ENCODE data around the gene MACF1. TPM values are rescaled to one million over a fixed set of nuclear protein-coding genes. Genes with fewer than 3 reads are reported as not detected.

MACF1 gene
- total RNA-seq, 1 experiment from 2014 or later: 190 TPM

DNA sequence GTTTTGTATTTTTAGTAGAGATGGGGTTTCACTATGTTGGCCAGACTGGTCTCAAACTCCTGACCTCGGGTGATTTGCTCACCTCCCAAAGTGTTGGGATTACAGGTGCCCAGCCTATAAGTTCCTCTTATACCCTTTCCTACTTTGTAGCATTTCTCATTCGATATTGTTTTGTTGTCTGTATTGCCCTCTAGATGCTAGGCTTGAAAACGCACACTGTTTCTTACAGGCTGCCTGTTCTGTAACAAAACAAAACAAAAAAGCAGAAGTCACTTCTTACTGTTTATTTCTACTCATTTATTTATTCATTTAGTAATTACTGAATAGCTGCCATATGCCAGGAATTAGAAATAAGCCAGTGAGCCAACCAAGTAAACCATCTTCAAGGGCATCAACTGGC is 150.1 kb downstream of the MACF1 start:
- H4K8ac ChIP-seq (replicated peaks; ENCODE audit: insufficient read length, low read depth, low read length): no peak overlapping the region
- H2BK120ac ChIP-seq (ENCODE audit: low read depth, low read length, poor library complexity, severe bottlenecking): no peak overlapping the region
- no peaks in the 10 kb centered on the region for H3K27me3 Mint-ChIP-seq (ENCODE audit: low read depth)
- no peak overlapping the region for H3K27ac Mint-ChIP-seq
- H3K4me1 Mint-ChIP-seq: no peaks in the 10 kb centered on the region
- no peak overlapping the region for H3K4me2 ChIP-seq (ENCODE audit: insufficient read depth, insufficient read length, low read length)
- WGBS (ENCODE audit: extremely low coverage, insufficient read length, low lambda C conversion rate): no CpG with 5 or more reads among the region's 3 CpGs
- H2BK12ac ChIP-seq (ENCODE audit: insufficient read length, low read depth, low read length): no peak overlapping the region
- peaks cover 33 to 85% (median 69%) of the 10 kb centered on the region in 3 experiments; a peak in 6 of 7 replicates for H3K36me3 Mint-ChIP-seq (ENCODE audit: insufficient read depth in 1 of 3, low read depth in 3 of 3)
- no peaks in the 10 kb centered on the region for H4K20me1 ChIP-seq (ENCODE audit: control insufficient read depth, insufficient read depth, insufficient read length)
- H2BK15ac ChIP-seq (ENCODE audit: low read depth, low read length): no peak overlapping the region
- no peak overlapping the region for H3K23ac ChIP-seq (ENCODE audit: insufficient read length, low read depth, low read length)
- no peak overlapping the region for H3T11ph ChIP-seq (ENCODE audit: low read length)
- no peak overlapping the region for H3K4me3 Mint-ChIP-seq
- H3K9ac ChIP-seq (ENCODE audit: extremely low read depth, insufficient read length, low read length): no peak overlapping the region
- TF ChIP-seq CTCF (conservative IDR thresholded peaks at IDR 0.05): no peak
- no peaks in the 10 kb centered on the region for H3K79me2 ChIP-seq (ENCODE audit: insufficient read depth, low read length)
- H4K91ac ChIP-seq (ENCODE audit: insufficient read length, low read depth, low read length): no peak overlapping the region
- no peak overlapping the region for H2AFZ ChIP-seq (ENCODE audit: low read length)
- no peaks in the 10 kb centered on the region for H3K27me3 ChIP-seq (ENCODE audit: insufficient read depth, low read length)
- no peak overlapping the region for H4K5ac ChIP-seq (ENCODE audit: insufficient read length, low read depth, low read length)
- H2BK5ac ChIP-seq (ENCODE audit: insufficient read length, low read length): no peak overlapping the region
- no peak overlapping the region for H2BK20ac ChIP-seq (ENCODE audit: low read depth, low read length, poor library complexity, severe bottlenecking)
- H3K9me3 Mint-ChIP-seq: no peaks in the 10 kb centered on the region
- no peaks in the 10 kb centered on the region for H3K9me3 ChIP-seq (ENCODE audit: control insufficient read depth, low read depth, low read length)
- H3K23me2 ChIP-seq (ENCODE audit: insufficient read length, low read depth, low read length, poor library complexity, severe bottlenecking): no peaks in the 10 kb centered on the region
- H3K56ac ChIP-seq (ENCODE audit: insufficient read length, low read depth, low read length): no peak overlapping the region
- H3K14ac ChIP-seq (ENCODE audit: insufficient read depth, low read length): no peak overlapping the region
- H3K18ac ChIP-seq (ENCODE audit: insufficient read length, low read depth, low read length): no peak overlapping the region
- H3K79me1 ChIP-seq (ENCODE audit: insufficient read depth, low read depth, low read length, poor library complexity, severe bottlenecking): no peaks in the 10 kb centered on the region
- no peak overlapping the region for H2AK5ac ChIP-seq (ENCODE audit: insufficient read length, low read length)
- no peak overlapping the region for H3K27ac ChIP-seq (ENCODE audit: insufficient read length, low read depth, low read length)
- H3K4me1 ChIP-seq (ENCODE audit: insufficient read depth, low read length): no peaks in the 10 kb centered on the region
- no peak for DNase-seq
- H3K4ac ChIP-seq (ENCODE audit: low read depth, low read length): no peak overlapping the region
